ENCODE measurements around the gene PLXDC2. TPM values are rescaled to one million over a fixed set of nuclear protein-coding genes. Genes with fewer than 3 reads are reported as not detected.

PLXDC2 gene
- total and polyA plus RNA-seq, 3 experiments from 2014 or later = 0.15 to 1.5 (median 0.38) TPM

DNA sequence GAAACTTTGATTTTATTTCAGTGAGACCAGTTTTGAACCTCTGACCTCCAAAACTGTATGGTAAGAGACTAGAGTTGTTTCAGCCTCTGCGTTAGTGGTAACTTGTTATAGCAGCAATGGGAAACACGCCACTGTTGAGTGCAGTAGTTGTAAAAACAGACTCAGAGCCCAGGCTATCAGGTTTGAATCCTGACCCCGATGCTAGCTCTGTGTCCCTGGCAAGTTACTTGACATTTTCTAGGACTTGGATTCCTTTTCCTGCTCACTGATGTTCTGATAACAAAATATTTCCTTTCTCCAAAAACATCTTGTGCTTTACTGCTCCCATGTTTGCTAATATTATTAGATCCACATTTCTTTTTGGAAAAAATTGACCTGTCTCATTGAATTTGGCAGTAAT is 131.0 kb downstream of the PLXDC2 start:
- CTCF ChIA-PET = no interaction called here
- H3K36me3 Mint-ChIP-seq = no peaks in the 10 kb centered on the region
- peaks cover 0 to 20% (median 10%) of the 10 kb centered on the region in 5 donors for H3K9me3 Mint-ChIP-seq
- no peak overlapping the region for H3K4me3 Mint-ChIP-seq
- no peak overlapping the region for H3K4me3 ChIP-seq (ENCODE audit: low read length)
- H3K9me3 ChIP-seq (ENCODE audit: low read length) = no peaks in the 10 kb centered on the region
- H3K27me3 ChIP-seq (ENCODE audit: insufficient read depth, low read length, poor library complexity, severe bottlenecking) = no peaks in the 10 kb centered on the region
- H3K27me3 Mint-ChIP-seq = no peaks in the 10 kb centered on the region
- POLR2A ChIA-PET = no interaction called here
- no peaks in the 10 kb centered on the region for H3K4me1 ChIP-seq (ENCODE audit: insufficient read depth, low read length)
- DNase-seq = no peak
- H3K4me1 Mint-ChIP-seq = no peaks in the 10 kb centered on the region
- H3K27ac Mint-ChIP-seq = no peak overlapping the region
- H3K27ac ChIP-seq (ENCODE audit: low read depth, low read length) = no peak overlapping the region
- no peaks in the 10 kb centered on the region for H3K36me3 ChIP-seq (ENCODE audit: insufficient read depth, low read length)

DNA sequence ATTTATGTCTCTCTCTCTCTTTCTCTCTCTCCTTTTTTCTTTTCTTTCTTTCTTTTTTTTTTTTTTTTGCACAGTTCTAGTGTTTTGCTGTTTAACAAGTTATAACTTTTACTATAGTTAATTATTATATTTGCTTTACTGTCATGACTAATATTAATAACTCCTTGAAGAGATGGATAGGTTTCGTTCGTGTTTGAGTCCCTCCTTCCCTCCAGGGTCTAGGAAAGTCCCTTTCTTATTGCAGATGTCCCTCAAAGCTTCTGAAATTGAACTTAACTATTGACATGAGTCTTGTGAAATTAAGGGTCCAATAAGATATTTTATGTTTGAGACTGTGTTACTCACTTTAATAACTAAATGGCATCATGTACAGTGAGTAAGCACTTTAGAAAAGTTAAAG is 131.4 kb downstream of the PLXDC2 start:
- no peaks in the 10 kb centered on the region for H3K4me1 ChIP-seq (ENCODE audit: insufficient read depth, low read length)
- Mint-ChIP-seq H3K4me3 (no peak overlapping the region), H3K36me3 (no peaks in the 10 kb centered on the region), H3K4me1 (no peaks in the 10 kb centered on the region), H3K9me3 (peaks cover 0 to 24% (median 6%) of the 10 kb centered on the region in 5 donors), H3K27me3 (no peaks in the 10 kb centered on the region), H3K27ac (no peak overlapping the region)
- H3K4me3 ChIP-seq (ENCODE audit: low read length) = no peak overlapping the region
- H3K9me3 ChIP-seq (ENCODE audit: low read length) = no peaks in the 10 kb centered on the region
- no peaks in the 10 kb centered on the region for H3K36me3 ChIP-seq (ENCODE audit: insufficient read depth, low read length)
- POLR2A ChIA-PET = no interaction called here
- DNase-seq = no peak
- CTCF ChIA-PET = no interaction called here
- no peak overlapping the region for H3K27ac ChIP-seq (ENCODE audit: low read depth, low read length)
- no peaks in the 10 kb centered on the region for H3K27me3 ChIP-seq (ENCODE audit: insufficient read depth, low read length, poor library complexity, severe bottlenecking)

DNA sequence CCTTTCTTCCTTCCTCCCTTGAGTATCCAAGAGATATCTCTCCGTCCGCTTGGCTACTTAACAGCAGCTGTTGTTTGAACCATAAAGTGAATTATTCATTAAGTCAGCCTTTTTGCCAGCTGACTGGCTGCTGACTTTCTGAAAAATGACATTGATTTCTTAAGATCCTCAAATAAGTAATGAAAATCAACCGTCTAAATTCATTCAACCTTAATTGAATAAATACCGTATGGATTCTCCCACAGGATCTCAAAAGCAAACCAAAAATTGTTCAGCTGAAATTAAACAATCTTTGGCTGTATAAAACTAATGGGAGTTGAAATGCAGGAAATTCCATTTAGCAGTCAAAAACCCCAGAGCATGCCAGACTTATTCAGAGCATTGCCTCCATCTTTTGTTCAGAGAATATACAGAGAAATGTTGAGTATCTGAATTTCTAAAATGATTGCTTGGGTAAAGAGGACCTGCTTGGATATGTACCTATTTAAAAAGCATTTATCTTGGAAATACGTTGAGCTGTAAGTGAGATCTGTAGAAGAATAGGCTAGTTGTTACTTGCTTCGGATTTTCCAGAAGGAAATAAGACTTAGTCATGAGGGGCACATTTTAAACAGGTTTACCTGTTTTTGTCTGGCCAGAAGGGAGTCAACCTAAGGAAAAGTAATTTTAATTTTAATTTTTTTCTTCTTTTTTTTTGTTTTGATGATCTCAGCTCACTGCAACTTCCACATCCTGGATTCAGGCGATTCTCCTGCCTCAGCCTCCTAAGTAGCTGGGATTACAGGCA is 136.2 kb downstream of the PLXDC2 start:
- no peaks in the 10 kb centered on the region for H3K27me3 Mint-ChIP-seq
- Histone ChIP-seq H3K9me3 (ENCODE audit: low read length) (no peaks in the 10 kb centered on the region), H3K27ac (ENCODE audit: low read depth, low read length) (no peak overlapping the region), H3K4me1 (ENCODE audit: insufficient read depth, low read length) (no peaks in the 10 kb centered on the region), H3K27me3 (ENCODE audit: insufficient read depth, low read length, poor library complexity, severe bottlenecking) (no peaks in the 10 kb centered on the region), H3K4me3 (ENCODE audit: low read length) (no peak overlapping the region), H3K36me3 (ENCODE audit: insufficient read depth, low read length) (no peaks in the 10 kb centered on the region)
- H3K36me3 Mint-ChIP-seq = no peaks in the 10 kb centered on the region
- no peak for DNase-seq
- H3K4me3 Mint-ChIP-seq = no peak overlapping the region
- CTCF ChIA-PET = no interaction called here
- no peaks in the 10 kb centered on the region for H3K4me1 Mint-ChIP-seq
- POLR2A ChIA-PET = no interaction called here
- H3K27ac Mint-ChIP-seq = no peak overlapping the region
- H3K9me3 Mint-ChIP-seq = peaks cover 0 to 18% (median 5%) of the 10 kb centered on the region in 5 donors

DNA sequence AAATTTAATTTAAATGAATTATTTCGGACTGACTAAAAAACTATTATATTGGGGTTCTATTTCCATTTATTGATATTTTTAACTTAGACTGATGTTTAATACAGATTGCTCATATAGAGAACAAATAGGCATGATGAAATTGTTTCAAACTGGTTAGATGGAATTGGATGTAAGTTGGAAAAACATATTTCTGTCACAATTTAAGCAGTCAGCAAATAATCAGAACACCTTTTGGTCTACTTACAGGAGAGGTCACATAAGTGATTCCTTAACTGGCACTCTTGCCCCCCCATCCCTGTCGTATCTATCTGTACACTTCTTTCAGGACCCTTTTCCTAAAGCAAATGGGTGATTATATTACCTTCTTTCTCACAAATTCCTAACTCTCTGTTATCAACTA is 138.4 kb downstream of the PLXDC2 start:
- H3K4me1 Mint-ChIP-seq = no peaks in the 10 kb centered on the region
- DNase-seq = no peak

DNA sequence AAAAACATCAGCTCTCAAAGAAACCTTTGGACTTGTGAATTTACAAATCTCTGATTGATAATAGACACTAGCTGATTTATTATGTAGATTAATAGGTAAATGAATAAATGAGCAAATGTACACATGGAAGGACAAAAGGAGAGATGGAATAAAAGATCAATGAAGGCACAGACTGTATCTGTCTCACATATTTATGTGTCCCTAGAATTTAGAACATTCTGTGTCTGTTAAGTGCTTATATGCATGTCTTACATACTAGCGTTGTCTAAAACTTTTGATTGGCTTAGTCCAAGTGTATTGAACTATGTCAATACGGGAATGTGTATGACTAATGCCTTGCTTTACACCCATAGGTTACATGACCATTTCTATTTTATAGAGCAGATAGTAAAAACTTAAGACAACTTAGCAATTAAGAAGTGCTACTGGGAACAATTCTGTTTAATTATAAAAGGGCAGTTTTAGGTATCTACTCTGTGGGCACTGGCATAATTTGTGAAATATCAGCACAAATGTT is 140.3 kb downstream of the PLXDC2 start:
- H3K27ac ChIP-seq (ENCODE audit: low read depth, low read length) = no peak overlapping the region
- no peaks in the 10 kb centered on the region for H3K4me1 ChIP-seq (ENCODE audit: insufficient read depth, low read length)
- H3K36me3 ChIP-seq (ENCODE audit: insufficient read depth, low read length) = no peaks in the 10 kb centered on the region
- H3K27me3 ChIP-seq (ENCODE audit: insufficient read depth, low read length, poor library complexity, severe bottlenecking) = no peaks in the 10 kb centered on the region
- no peak overlapping the region for H3K27ac Mint-ChIP-seq
- H3K36me3 Mint-ChIP-seq = no peaks in the 10 kb centered on the region
- no peak overlapping the region for H3K4me3 ChIP-seq (ENCODE audit: low read length)
- H3K4me1 Mint-ChIP-seq = no peaks in the 10 kb centered on the region
- no peaks in the 10 kb centered on the region for H3K9me3 ChIP-seq (ENCODE audit: low read length)
- ChIA-PET CTCF (no interaction called here), POLR2A (no interaction called here)
- H3K27me3 Mint-ChIP-seq = no peaks in the 10 kb centered on the region
- H3K4me3 Mint-ChIP-seq = no peak overlapping the region
- DNase-seq = no peak
- H3K9me3 Mint-ChIP-seq = peaks cover 0 to 22% (median 9%) of the 10 kb centered on the region in 5 donors

More for the DNA sequence above, 138.4 kb downstream of the PLXDC2 start:
- Mint-ChIP-seq H3K27ac (no peak overlapping the region), H3K27me3 (no peaks in the 10 kb centered on the region), H3K9me3 (peaks cover 0 to 24% (median 5%) of the 10 kb centered on the region in 5 donors), H3K4me3 (no peak overlapping the region), H3K36me3 (no peaks in the 10 kb centered on the region)
- Histone ChIP-seq H3K36me3 (ENCODE audit: insufficient read depth, low read length) (no peaks in the 10 kb centered on the region), H3K9me3 (ENCODE audit: low read length) (no peaks in the 10 kb centered on the region), H3K4me1 (ENCODE audit: insufficient read depth, low read length) (no peaks in the 10 kb centered on the region), H3K4me3 (ENCODE audit: low read length) (no peak overlapping the region), H3K27ac (ENCODE audit: low read depth, low read length) (no peak overlapping the region), H3K27me3 (ENCODE audit: insufficient read depth, low read length, poor library complexity, severe bottlenecking) (no peaks in the 10 kb centered on the region)
- POLR2A ChIA-PET = no interaction called here
- CTCF ChIA-PET = no interaction called here

DNA sequence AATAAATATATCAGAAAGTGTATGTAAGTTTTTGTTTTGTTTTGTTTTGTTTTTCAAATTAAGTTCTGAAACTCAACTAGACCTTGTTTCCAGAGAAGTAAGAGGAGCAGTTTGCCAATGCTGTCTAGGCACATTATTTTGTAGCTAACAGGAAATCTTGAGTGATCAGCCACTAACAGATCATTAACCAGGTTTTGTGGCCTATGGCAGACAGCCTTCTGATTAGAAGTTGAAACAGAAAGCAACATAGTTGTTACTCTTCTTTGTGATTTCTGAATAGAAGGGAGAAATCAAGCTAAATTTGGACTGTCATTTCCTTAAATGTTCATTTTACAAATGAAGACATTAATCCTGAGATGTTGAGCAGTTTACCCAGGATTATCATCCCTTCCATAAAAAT is 142.6 kb downstream of the PLXDC2 start:
- Mint-ChIP-seq H3K36me3 (no peaks in the 10 kb centered on the region), H3K4me1 (no peaks in the 10 kb centered on the region), H3K4me3 (no peak overlapping the region), H3K27me3 (no peaks in the 10 kb centered on the region), H3K9me3 (peaks cover 5 to 16% (median 14%) of the 10 kb centered on the region in 5 donors), H3K27ac (no peak overlapping the region)
- ChIA-PET POLR2A (no interaction called here), CTCF (no interaction called here)
- Histone ChIP-seq H3K36me3 (ENCODE audit: insufficient read depth, low read length) (no peaks in the 10 kb centered on the region), H3K27me3 (ENCODE audit: insufficient read depth, low read length, poor library complexity, severe bottlenecking) (no peaks in the 10 kb centered on the region), H3K4me1 (ENCODE audit: insufficient read depth, low read length) (no peaks in the 10 kb centered on the region), H3K27ac (ENCODE audit: low read depth, low read length) (no peak overlapping the region), H3K4me3 (ENCODE audit: low read length) (no peak overlapping the region), H3K9me3 (ENCODE audit: low read length) (no peaks in the 10 kb centered on the region)
- DNase-seq = no peak

DNA sequence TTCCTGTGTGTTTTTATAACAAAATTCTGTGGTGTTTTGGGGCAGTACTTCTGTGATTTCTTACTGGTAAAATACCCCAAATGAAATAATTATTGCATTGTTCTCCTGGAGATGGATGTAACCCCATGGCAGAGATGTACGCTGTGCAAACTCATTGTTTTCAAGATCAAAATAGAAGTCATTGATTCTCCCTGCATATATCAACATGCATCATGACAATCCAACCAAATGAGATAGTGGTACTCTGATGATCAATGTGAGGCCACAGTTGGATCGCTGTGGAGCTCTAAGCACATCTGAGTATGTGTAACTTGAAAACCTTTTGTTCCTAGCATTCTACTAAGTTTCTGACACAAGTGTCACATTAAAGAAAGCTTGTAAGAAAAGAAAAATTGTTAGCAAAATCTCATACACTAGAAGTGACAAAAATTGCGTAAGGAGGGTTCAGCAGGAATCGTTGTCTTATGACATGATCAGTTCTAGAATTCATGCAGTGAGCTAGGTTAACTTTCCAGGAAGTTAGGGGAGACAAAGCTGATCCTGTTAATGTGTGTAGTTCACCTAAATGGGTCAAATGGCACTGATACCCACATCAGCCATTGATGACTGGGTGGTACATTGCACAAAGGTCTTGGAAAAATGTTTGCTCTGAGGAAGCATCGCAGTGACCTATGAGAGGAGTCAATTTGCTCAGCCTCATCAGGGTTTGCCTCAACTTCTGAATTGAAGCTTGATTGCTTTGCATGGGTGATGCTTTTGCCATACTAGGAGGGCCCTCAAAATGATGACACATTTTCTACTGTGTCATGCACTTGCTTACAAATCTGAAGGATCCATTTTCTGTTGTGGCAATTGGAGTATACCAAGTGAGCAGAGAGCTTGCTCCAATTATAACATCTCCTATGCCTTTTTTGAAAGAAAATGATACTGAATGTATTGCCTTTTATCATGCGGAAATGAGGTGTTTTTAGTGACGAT is 145.1 kb downstream of the PLXDC2 start:
- POLR2A ChIA-PET = no interaction called here
- peaks cover 5 to 13% (median 12%) of the 10 kb centered on the region in 5 donors for H3K9me3 Mint-ChIP-seq
- CTCF ChIA-PET = no interaction called here

DNA sequence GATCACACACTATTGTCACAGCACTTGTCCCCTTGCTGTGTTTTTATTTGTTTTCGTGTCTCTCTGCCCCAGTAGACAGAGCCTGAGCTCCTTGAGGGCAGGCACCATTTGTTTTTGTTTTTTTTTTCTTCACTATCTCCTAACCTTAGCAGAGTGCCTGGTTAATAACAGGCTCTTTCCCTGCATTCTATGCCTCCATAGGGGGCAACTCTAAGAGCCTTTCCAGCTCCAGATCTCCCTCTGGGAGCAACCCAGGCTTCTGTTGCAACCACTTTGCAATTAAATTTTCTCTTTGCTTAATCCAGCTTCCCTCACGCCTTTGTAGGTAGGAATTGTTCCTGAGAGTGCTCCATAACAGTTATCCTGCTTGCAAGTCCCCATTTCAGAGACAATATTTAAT is 148.4 kb downstream of the PLXDC2 start:
- Mint-ChIP-seq H3K36me3 (no peaks in the 10 kb centered on the region), H3K4me3 (no peak overlapping the region), H3K27ac (no peak overlapping the region), H3K4me1 (no peaks in the 10 kb centered on the region), H3K27me3 (no peaks in the 10 kb centered on the region), H3K9me3 (peaks cover 4 to 14% (median 6%) of the 10 kb centered on the region in 5 donors)
- no peak for DNase-seq
- no peaks in the 10 kb centered on the region for H3K9me3 ChIP-seq (ENCODE audit: low read length)
- H3K4me1 ChIP-seq (ENCODE audit: insufficient read depth, low read length) = no peaks in the 10 kb centered on the region
- H3K36me3 ChIP-seq (ENCODE audit: insufficient read depth, low read length) = no peaks in the 10 kb centered on the region
- no peak overlapping the region for H3K27ac ChIP-seq (ENCODE audit: low read depth, low read length)
- ChIA-PET POLR2A (no interaction called here), CTCF (no interaction called here)
- H3K4me3 ChIP-seq (ENCODE audit: low read length) = no peak overlapping the region
- H3K27me3 ChIP-seq (ENCODE audit: insufficient read depth, low read length, poor library complexity, severe bottlenecking) = no peaks in the 10 kb centered on the region

More for the DNA sequence above, 145.1 kb downstream of the PLXDC2 start:
- H3K4me1 Mint-ChIP-seq = no peaks in the 10 kb centered on the region
- Histone ChIP-seq H3K9me3 (ENCODE audit: low read length) (no peaks in the 10 kb centered on the region), H3K27me3 (ENCODE audit: insufficient read depth, low read length, poor library complexity, severe bottlenecking) (no peaks in the 10 kb centered on the region), H3K36me3 (ENCODE audit: insufficient read depth, low read length) (no peaks in the 10 kb centered on the region), H3K4me3 (ENCODE audit: low read length) (no peak overlapping the region), H3K4me1 (ENCODE audit: insufficient read depth, low read length) (no peaks in the 10 kb centered on the region), H3K27ac (ENCODE audit: low read depth, low read length) (no peak overlapping the region)
- H3K27ac Mint-ChIP-seq = no peak overlapping the region
- H3K27me3 Mint-ChIP-seq = no peaks in the 10 kb centered on the region
- no peak overlapping the region for H3K4me3 Mint-ChIP-seq
- no peaks in the 10 kb centered on the region for H3K36me3 Mint-ChIP-seq
- no peak for DNase-seq
